Keratinocyte (primary cell): ENCODE measurements around the gene IFT81.

Experiments
- CTCF ChIP-seq, 3 experiments: IDR thresholded peaks in 1 of 3; conservative IDR thresholded peaks in 1 of 3; optimal IDR thresholded peaks in 1 of 3; 2 replicates in 2 of 3; 3 replicates in 1 of 3; pipeline versions ENCODE3 to v1.5.1; 2011; ENCODE audit warnings: low read length in 3 of 3, mild to moderate bottlenecking in 3 of 3, moderate library complexity in 2 of 3, control low read depth in 1 of 3, inconsistent platforms in 1 of 3; ENCODE audit not compliant: insufficient read depth in 2 of 3; ENCODE audit errors: extremely low read depth in 1 of 3
- EZH2 ChIP-seq: IDR thresholded peaks from one replicate; pipeline ENCODE4 v1.6.1; 2012; ENCODE audit warnings: inconsistent platforms, mild to moderate bottlenecking, low read length, moderate library complexity

GRCh38 chr12:110075880-110076279, 48.3 kb upstream of the IFT81 start:
- TF ChIP-seq CTCF (optimal IDR thresholded peaks at IDR 0.05 in 1 of 3, IDR thresholded peaks at IDR 0.05 in 1 of 3, conservative IDR thresholded peaks at IDR 0.05 in 1 of 3; ENCODE audit: extremely low read depth in 1 of 3, insufficient read depth in 2 of 3, low read length in 3 of 3) = no peak
- no peak for TF ChIP-seq EZH2
